Measurements from ENCODE around the gene PSD4.

DNA sequence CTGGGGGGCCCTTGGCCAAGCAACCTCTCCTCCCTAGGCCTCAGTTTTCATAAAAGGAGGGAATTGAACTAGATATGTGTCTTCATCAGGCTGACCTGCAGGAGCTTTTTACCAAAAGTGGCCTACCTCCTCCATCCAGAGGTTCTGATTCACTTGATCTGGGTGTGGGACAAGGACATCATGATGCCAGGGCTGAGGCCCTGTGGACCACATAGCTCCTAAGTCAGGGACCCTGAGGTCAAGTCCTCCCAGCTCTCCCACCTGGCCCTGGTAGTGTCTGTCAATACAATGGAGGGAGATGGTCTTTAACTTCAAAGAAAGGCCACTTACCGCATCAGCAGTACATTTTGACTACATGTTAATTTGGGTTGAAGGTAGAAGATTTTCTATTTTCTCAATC, 35.9 kb upstream of the PSD4 start:
- TF ChIP-seq SIN3A (IDR thresholded peaks at IDR 0.05; ENCODE audit: borderline replicate concordance, insufficient read depth, low read length) (no peak), POLR2AphosphoS5 (IDR thresholded peaks at IDR 0.05; ENCODE audit: low read depth, low read length) (no peak), TAF1 (IDR thresholded peaks at IDR 0.05; ENCODE audit: borderline replicate concordance, insufficient read depth, low read length) (no peak)
- TF ChIP-seq, protein P1, sequence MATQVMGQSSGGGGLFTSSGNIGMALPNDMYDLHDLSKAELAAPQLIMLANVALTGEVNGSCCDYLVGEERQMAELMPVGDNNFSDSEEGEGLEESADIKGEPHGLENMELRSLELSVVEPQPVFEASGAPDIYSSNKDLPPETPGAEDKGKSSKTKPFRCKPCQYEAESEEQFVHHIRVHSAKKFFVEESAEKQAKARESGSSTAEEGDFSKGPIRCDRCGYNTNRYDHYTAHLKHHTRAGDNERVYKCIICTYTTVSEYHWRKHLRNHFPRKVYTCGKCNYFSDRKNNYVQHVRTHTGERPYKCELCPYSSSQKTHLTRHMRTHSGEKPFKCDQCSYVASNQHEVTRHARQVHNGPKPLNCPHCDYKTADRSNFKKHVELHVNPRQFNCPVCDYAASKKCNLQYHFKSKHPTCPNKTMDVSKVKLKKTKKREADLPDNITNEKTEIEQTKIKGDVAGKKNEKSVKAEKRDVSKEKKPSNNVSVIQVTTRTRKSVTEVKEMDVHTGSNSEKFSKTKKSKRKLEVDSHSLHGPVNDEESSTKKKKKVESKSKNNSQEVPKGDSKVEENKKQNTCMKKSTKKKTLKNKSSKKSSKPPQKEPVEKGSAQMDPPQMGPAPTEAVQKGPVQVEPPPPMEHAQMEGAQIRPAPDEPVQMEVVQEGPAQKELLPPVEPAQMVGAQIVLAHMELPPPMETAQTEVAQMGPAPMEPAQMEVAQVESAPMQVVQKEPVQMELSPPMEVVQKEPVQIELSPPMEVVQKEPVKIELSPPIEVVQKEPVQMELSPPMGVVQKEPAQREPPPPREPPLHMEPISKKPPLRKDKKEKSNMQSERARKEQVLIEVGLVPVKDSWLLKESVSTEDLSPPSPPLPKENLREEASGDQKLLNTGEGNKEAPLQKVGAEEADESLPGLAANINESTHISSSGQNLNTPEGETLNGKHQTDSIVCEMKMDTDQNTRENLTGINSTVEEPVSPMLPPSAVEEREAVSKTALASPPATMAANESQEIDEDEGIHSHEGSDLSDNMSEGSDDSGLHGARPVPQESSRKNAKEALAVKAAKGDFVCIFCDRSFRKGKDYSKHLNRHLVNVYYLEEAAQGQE (IDR thresholded peaks at IDR 0.05; ENCODE audit: insufficient read depth in 1 of 2, low read depth in 2 of 2, low read length in 2 of 2) = no peak
